Gastrocnemius medialis (tissue), 4 donors: ENCODE results near the gene DENND4C. TPM values are rescaled to one million over a fixed set of nuclear protein-coding genes. Genes with fewer than 3 reads are reported as not detected.

Experiments
- ATAC-seq, 2 donors: fragments of 150-250 bp; one replicate each; pipeline ENCODE4 v1.9.1; 2016
- DNase-seq, 2 donors: peaks; one replicate each; pipeline ENCODE4 v3.0.0-alpha.2; 2019
- H3K27ac ChIP-seq, 4 donors: fragments of 200-600 bp; sonication (generic); 1 replicate in 1 of 4; 2 replicates in 3 of 4; pipeline ENCODE4 v1.5.1; 2016 to 2018; ENCODE audit warnings: mild to moderate bottlenecking in 2 of 4, moderate library complexity in 1 of 4
- H3K27me3 ChIP-seq, 3 donors: fragments of 200-600 bp; sonication (generic) in 2 of 3; 1 replicate in 1 of 3; 2 replicates in 2 of 3; pipeline versions ENCODE4 v1.5.1 to v1.6.0; 2016 to 2019; ENCODE audit warnings: mild to moderate bottlenecking in 1 of 3, moderate library complexity in 1 of 3
- H3K36me3 ChIP-seq, 2 donors: fragments of 200-600 bp; sonication (generic) in 1 of 2; one replicate each; pipeline ENCODE4 v1.5.1; 2017 to 2018
- H3K4me1 ChIP-seq, 2 donors: fragments of 200-600 bp; sonication (generic) in 1 of 2; one replicate each; pipeline ENCODE4 v1.5.1; 2016 to 2017; ENCODE audit warnings: mild to moderate bottlenecking in 2 of 2
- H3K4me3 ChIP-seq, 4 donors: fragments of 200-600 bp; sonication (generic) in 3 of 4; 1 replicate in 1 of 4; 2 replicates in 3 of 4; pipeline ENCODE4 v1.5.1; 2016 to 2019; ENCODE audit warnings: mild to moderate bottlenecking in 2 of 4
- H3K9me3 ChIP-seq, 3 donors: fragments of 200-600 bp; sonication (generic) in 2 of 3; 1 replicate in 1 of 3; 2 replicates in 2 of 3; pipeline ENCODE4 v1.5.1; 2016 to 2019
- CTCF ChIP-seq, 5 experiments: fragments of 450-650 bp in 3 of 5; fragments of 200-600 bp in 2 of 5; sonication (generic) in 2 of 5; IDR thresholded peaks in 4 of 5; conservative IDR thresholded peaks in 1 of 5; 1 replicate in 4 of 5; 2 replicates in 1 of 5; pipeline ENCODE4 v1.5.1; 2016 to 2019; ENCODE audit warnings: antibody characterized with exemption in 5 of 5, mild to moderate bottlenecking in 3 of 5, moderate library complexity in 3 of 5
- POLR2A ChIP-seq, 2 donors: fragments of 450-650 bp; IDR thresholded peaks; one replicate each; pipeline ENCODE4 v1.6.1; 2017; ENCODE audit warnings: antibody characterized with exemption in 2 of 2, mild to moderate bottlenecking in 2 of 2, moderate library complexity in 2 of 2
- in situ Hi-C, 4 donors: fragments of 200-750 bp; cut with MboI; loops; one replicate each; pipeline versions ENCODE4 v1.15.0 to v1.8.0; 2017; ENCODE audit warnings: low sequenced_read_pairs in 4 of 4
- intact Hi-C: fragments of 100-400 bp; cut with DNase I; formaldehyde crosslinking; loops from one replicate; pipeline ENCODE4 v1.15.1; 2023; ENCODE audit warnings: low total_unique reads
- total RNA-seq, 4 donors: library from RNA; depleted of rRNA; stranded (reverse); fragments of >200 nt; gene quantifications; one replicate each; pipeline versions ENCODE4 v1.1.0 to v1.2.3, GENCODE V29; 2016

The DENND4C gene
- total RNA-seq, 4 donors from 2014 or later, result 19.2 to 34.0 (median 21.3) TPM

- peaks cover 0 to 11% of the 10 kb centered on the region in 2 donors for H3K36me3 ChIP-seq
- no peak overlapping the region for H3K27ac ChIP-seq
- H3K4me1 ChIP-seq, result no peaks in the 10 kb centered on the region
- no peak for DNase-seq
- no peaks in the 10 kb centered on the region for H3K9me3 ChIP-seq
- intact Hi-C loops (no loop called here), in situ Hi-C loops (no loop called here)
- TF ChIP-seq POLR2A (IDR thresholded peaks at IDR 0.05), result no peak
- no peak for TF ChIP-seq CTCF (IDR thresholded peaks at IDR 0.05 in 4 of 5, conservative IDR thresholded peaks at IDR 0.05 in 1 of 5)
- no peaks in the 10 kb centered on the region for H3K27me3 ChIP-seq
- no peak overlapping the region for H3K4me3 ChIP-seq
- no peak for ATAC-seq
These were observed 39.1 kb downstream of the DENND4C start for GRCh38 chr9:19269582-19269981.

GRCh38 chr9:19270421-19270949, 40.0 kb downstream of the DENND4C start:
- no peak for TF ChIP-seq POLR2A (IDR thresholded peaks at IDR 0.05)
- no peak for TF ChIP-seq CTCF (IDR thresholded peaks at IDR 0.05 in 4 of 5, conservative IDR thresholded peaks at IDR 0.05 in 1 of 5)
- no peak for ATAC-seq
- in situ Hi-C loops, result no loop called here

GRCh38 chr9:19271081-19271480, 40.6 kb downstream of the DENND4C start:
- Histone ChIP-seq H3K4me1 (no peaks in the 10 kb centered on the region), H3K9me3 (no peaks in the 10 kb centered on the region), H3K27ac (no peak overlapping the region), H3K4me3 (no peak overlapping the region), H3K36me3 (peaks cover 0 to 11% of the 10 kb centered on the region in 2 donors), H3K27me3 (no peaks in the 10 kb centered on the region)
- TF ChIP-seq POLR2A (IDR thresholded peaks at IDR 0.05), result no peak
- TF ChIP-seq CTCF (IDR thresholded peaks at IDR 0.05 in 4 of 5, conservative IDR thresholded peaks at IDR 0.05 in 1 of 5), result no peak
- intact Hi-C loops (no loop called here), in situ Hi-C loops (no loop called here)
- DNase-seq (no peak), ATAC-seq (no peak)

More at GRCh38 chr9:19270421-19270949, 40.0 kb downstream of the DENND4C start:
- no peak for DNase-seq
- peaks cover 0 to 11% of the 10 kb centered on the region in 2 donors for H3K36me3 ChIP-seq
- no peaks in the 10 kb centered on the region for H3K27me3 ChIP-seq
- H3K27ac ChIP-seq, result no peak overlapping the region
- H3K9me3 ChIP-seq, result no peaks in the 10 kb centered on the region
- no peaks in the 10 kb centered on the region for H3K4me1 ChIP-seq
- H3K4me3 ChIP-seq, result no peak overlapping the region
- intact Hi-C loops, result no loop called here

- no peak for DNase-seq
- Histone ChIP-seq H3K9me3 (no peaks in the 10 kb centered on the region), H3K27ac (no peak overlapping the region), H3K4me1 (peaks cover 14 to 20% of the 10 kb centered on the region in 2 donors), H3K27me3 (no peaks in the 10 kb centered on the region), H3K4me3 (no peak overlapping the region), H3K36me3 (no peaks in the 10 kb centered on the region)
- no peak for TF ChIP-seq CTCF (IDR thresholded peaks at IDR 0.05 in 4 of 5, conservative IDR thresholded peaks at IDR 0.05 in 1 of 5)
- TF ChIP-seq POLR2A (IDR thresholded peaks at IDR 0.05), result no peak
- in situ Hi-C loops (no loop called here), intact Hi-C loops (no loop called here)
- ATAC-seq, result no peak
These were observed 51.3 kb downstream of the DENND4C start for GRCh38 chr9:19281801-19282200.
